Panc1 (cell line): ENCODE data around the gene TMEM258.
A peak's percentile ranks its signal among the peaks of the same experiment; 100 is the strongest.

Experiments
- POLR2AphosphoS5 ChIP-seq: IDR thresholded peaks from 2 replicates; pipeline ENCODE4 v1.6.1; 2012; ENCODE audit warnings: mild to moderate bottlenecking, low read depth, low read length, moderate library complexity
- TF ChIP-seq, protein P1 (sequence below): fragments of 450-650 bp; IDR thresholded peaks from 2 replicates; pipeline ENCODE4 v1.5.1; 2017; ENCODE audit warnings: mild to moderate bottlenecking

DNA sequence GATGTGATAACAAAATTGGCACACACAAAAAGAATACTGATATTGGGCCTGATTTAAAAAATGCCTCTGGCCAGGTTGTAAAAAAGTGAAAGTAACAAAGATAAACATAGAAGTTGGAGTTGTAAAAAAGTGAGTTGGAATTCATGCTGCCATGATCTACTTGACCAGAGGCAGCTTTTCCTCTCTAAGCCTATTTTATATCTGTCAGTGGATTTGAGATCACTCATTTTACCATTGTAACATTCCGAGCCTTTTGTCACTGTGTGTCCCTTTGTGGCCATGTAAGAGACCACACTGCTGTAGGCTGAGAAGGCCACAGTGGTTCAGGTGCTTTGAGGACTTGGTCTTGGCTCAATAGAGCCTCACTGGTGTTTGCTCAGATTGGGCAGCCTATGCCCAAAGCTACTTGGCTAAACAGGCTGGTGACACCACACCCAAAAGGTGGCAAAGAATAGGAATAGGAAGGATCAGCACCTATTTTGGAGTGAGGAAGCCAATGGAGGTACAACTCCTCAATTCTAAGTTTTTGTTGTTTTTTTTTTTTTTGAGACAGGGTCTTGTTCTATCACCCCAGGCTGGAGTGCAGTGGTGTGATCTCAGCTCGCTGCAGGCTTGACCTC lies 7.4 kb upstream of the TMEM258 start:
- TF ChIP-seq, protein P1, sequence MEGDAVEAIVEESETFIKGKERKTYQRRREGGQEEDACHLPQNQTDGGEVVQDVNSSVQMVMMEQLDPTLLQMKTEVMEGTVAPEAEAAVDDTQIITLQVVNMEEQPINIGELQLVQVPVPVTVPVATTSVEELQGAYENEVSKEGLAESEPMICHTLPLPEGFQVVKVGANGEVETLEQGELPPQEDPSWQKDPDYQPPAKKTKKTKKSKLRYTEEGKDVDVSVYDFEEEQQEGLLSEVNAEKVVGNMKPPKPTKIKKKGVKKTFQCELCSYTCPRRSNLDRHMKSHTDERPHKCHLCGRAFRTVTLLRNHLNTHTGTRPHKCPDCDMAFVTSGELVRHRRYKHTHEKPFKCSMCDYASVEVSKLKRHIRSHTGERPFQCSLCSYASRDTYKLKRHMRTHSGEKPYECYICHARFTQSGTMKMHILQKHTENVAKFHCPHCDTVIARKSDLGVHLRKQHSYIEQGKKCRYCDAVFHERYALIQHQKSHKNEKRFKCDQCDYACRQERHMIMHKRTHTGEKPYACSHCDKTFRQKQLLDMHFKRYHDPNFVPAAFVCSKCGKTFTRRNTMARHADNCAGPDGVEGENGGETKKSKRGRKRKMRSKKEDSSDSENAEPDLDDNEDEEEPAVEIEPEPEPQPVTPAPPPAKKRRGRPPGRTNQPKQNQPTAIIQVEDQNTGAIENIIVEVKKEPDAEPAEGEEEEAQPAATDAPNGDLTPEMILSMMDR, result no peak
- TF ChIP-seq POLR2AphosphoS5, result peak; percentile 32
